Suprapubic skin (tissue), 3 donors: ENCODE results near the gene KRT6C.

Source experiments
- CTCF ChIP-seq, 2 donors: fragments of 200-600 bp in 1 of 2; fragments of 450-650 bp in 1 of 2; sonication (generic) in 1 of 2; IDR thresholded peaks; one replicate each; pipeline ENCODE4 v1.5.1; 2016 to 2019; ENCODE audit warnings: antibody characterized with exemption in 2 of 2, mild to moderate bottlenecking in 1 of 2, moderate library complexity in 1 of 2
- POLR2A ChIP-seq, 2 donors: fragments of 450-650 bp; IDR thresholded peaks; one replicate each; pipeline ENCODE4 v1.6.1; 2017; ENCODE audit warnings: antibody characterized with exemption in 2 of 2, mild to moderate bottlenecking in 2 of 2, moderate library complexity in 2 of 2

DNA sequence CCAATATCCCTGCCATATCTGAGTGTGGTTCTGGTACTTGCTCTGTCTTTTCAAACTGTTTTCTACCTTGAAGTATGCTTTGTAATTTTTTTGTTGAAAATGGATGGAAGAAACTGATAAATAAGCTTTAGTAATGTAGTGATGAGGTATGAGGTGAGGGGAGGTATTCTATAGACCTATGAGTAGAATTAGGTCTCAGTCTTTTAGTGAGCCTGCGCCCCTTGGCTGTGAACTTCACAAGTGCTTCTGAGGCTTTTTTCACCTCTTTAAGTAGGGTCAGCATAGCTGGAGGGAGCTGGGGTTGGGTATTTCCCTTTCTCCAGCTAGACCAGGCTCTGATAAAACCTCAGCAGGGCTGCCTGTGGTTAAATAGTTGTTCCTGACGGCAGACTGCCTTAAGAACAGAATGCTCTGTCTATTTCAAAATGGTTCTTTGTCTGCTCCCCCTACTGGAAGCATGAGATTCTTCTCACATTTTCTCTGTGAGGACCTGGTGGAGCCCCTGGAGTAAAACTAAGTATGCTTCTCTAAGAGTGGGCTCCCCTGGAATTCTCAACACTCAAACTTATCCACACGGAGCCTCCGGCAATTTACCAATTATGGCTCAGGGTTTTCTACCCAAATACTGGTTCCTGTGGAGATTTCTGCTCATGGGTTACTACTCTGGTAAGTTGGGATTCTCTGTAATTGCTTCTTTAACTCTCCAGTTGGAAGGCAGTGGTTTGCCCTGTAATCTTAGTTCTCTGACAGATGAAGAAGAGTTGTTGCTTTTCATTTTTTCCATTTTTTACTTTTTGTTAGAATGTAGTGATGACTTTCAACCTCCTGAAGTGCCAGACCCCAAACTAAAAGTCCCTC lies 33.5 kb upstream of the KRT6C start:
- TF ChIP-seq CTCF (IDR thresholded peaks at IDR 0.05) (peak; percentile 57 to 59), POLR2A (IDR thresholded peaks at IDR 0.05) (no peak)
